T-helper 1 cell treated with Interleukin-12 subunit alpha and Interleukin-12 subunit beta and Interleukin-4 antibody, amounts not matched to agents 30 μg/mL and 1 μg/mL, for 36 hours (primary cell): Measurements from ENCODE around the gene RBM23.
"Not testable (repeated sequence)": the region's sequence is repeated elsewhere in the genome, so short reads cannot be mapped to it uniquely, and the experiment has no call there.

Source experiments
- H3K27ac Mint-ChIP-seq: one replicate; pipeline ENCODE4 v1.8.0; 2021; ENCODE audit warnings: mild to moderate bottlenecking, mixed read lengths
- H3K27me3 Mint-ChIP-seq: one replicate; pipeline ENCODE4 v1.8.0; 2021; ENCODE audit warnings: low read depth, mixed read lengths
- H3K36me3 Mint-ChIP-seq: one replicate; pipeline ENCODE4 v1.8.0; 2021; ENCODE audit warnings: low read depth, mixed read lengths
- H3K4me1 Mint-ChIP-seq: one replicate; pipeline ENCODE4 v1.8.0; 2021; ENCODE audit warnings: low read depth, mixed read lengths
- H3K4me3 Mint-ChIP-seq: one replicate; pipeline ENCODE4 v1.8.0; 2021; ENCODE audit warnings: mild to moderate bottlenecking, moderate library complexity, mixed read lengths
- H3K9me3 Mint-ChIP-seq: one replicate; pipeline ENCODE4 v1.8.0; 2021; ENCODE audit warnings: mixed read lengths

The RBM23 gene

DNA sequence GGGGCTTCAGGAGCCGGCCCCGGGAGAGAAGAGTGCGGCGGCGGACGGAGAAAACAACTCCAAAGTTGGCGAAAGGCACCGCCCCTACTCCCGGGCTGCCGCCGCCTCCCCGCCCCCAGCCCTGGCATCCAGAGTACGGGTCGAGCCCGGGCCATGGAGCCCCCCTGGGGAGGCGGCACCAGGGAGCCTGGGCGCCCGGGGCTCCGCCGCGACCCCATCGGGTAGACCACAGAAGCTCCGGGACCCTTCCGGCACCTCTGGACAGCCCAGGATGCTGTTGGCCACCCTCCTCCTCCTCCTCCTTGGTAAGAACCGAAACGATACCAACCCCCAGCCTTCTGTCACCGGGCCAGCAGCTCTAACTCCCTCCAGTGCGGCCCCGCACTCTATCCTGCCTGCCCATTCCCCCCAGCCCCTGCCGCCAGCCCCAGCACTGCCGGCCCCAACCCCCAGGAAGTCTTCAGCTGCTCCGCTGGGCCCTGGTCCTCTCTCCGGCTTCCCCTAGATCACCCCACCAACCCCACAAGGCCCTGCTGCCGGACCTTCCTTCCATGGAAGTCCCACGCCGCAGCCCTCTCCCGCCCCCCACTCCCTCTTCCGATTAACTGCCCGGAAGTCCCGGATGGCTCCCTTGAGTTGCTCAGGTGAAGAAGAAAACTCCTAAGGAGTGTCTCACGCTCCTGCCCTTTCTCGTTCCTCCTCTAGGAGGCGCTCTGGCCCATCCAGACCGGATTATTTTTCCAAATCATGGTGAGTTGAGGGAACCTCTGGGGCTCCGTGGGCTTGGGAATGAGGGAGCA is 46.7 kb downstream of the RBM23 start:
- Mint-ChIP-seq H3K36me3 (peaks cover 26% of the 10 kb centered on the region), H3K4me3 (peak overlapping the region; percentile 93), H3K4me1 (peaks cover 27% of the 10 kb centered on the region), H3K27ac (peak overlapping the region; percentile 96), H3K9me3 (no peaks in the 10 kb centered on the region), H3K27me3 (no peaks in the 10 kb centered on the region)

DNA sequence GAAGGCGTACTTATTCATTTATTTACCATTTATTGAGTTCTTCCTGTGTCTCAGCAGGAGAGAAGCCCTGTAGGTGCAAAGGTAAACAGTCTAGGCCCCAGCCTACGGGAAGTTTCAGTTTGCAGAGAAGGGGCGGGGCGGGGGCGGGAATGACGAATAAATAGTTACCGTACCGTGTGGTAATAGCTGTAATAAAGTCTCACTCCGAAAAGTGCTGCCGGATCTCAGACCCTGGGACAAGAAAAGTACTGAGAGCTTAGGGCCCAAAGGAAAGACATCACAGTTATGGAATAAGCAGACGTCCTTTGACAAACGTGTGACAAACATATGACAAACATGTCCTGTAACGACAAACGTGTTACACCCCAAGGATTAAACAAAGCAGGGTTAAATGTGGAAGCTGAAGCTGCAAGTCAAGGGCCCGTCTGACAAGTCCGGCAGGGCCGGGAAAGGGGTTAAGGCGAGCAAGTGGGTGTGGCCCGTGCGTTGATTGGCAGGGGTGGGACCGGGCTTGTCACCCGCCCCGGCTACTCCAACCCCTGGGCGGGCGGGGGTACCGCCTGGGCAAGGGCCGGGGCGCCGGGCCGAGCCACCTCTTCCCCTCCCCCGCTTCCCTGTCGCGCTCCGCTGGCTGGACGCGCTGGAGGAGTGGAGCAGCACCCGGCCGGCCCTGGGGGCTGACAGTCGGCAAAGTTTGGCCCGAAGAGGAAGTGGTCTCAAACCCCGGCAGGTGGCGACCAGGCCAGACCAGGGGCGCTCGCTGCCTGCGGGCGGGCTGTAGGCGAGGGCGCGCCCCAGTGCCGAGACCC is 47.5 kb downstream of the RBM23 start, which contains the start of gene LRP10:
LRP10 (plus strand) TSS at position 517 of the 809 bp plus-strand sequence. CDS start 564 bp downstream, outside the sequence.
- Mint-ChIP-seq H3K27me3 (no peaks in the 10 kb centered on the region), H3K27ac (peak within 1 kb of the TSS; percentile 96), H3K9me3 (no peaks in the 10 kb centered on the region), H3K36me3 (peaks cover 26% of the 10 kb centered on the region), H3K4me1 (peaks cover 27% of the 10 kb centered on the region), H3K4me3 (peak within 1 kb of the TSS; percentile 93)

DNA sequence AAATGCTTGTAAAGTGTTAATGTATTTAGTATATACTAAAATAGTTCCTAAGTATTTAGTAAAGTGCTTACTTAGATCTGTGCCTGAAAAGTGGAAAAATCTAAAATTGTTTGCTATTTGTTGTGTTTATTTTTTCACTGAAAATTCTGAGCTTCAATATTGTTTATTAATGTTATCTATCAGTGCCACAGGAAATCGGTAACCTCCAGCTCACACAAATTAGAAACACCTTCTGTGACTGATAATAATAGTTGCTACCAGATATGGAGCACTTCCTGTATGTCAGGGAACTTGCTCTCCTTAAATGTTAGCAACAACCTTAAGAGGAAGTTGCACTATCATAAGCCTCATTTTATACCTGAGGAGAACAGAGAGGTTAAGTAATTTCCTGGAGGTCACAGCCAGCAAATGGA is 48.1 kb downstream of the RBM23 start:
- H3K27ac Mint-ChIP-seq: peak overlapping the region; percentile 96
- H3K27me3 Mint-ChIP-seq: no peaks in the 10 kb centered on the region
- peak overlapping the region; percentile 87 for H3K4me3 Mint-ChIP-seq

DNA sequence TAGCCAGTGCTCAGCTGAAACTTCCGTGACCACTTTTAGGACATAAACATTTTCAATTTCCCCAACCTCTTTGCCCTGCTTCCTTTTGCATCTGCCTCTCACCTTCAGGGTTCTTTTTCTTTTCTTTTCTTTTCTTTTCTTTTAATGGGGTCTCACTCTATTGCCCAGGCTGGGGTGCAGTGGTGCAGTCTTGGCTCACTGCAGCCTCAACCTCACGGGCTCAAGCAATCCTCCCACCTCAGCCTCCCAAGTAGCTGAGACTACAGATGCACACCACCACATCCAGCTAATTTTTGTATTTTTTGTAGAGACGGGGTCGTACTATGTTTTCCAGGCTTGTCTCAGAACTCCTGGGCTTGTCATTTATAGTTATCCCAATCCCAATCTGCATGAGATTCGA is 52.1 kb downstream of the RBM23 start:
- Mint-ChIP-seq H3K36me3 (peaks cover 5% of the 10 kb centered on the region), H3K9me3 (peaks cover 6% of the 10 kb centered on the region), H3K4me1 (peaks cover 13% of the 10 kb centered on the region), H3K27ac (no peak overlapping the region), H3K27me3 (peaks cover 10% of the 10 kb centered on the region), H3K4me3 (no peak overlapping the region)

More for the DNA sequence above, 48.1 kb downstream of the RBM23 start:
- H3K9me3 Mint-ChIP-seq: no peaks in the 10 kb centered on the region
- H3K4me1 Mint-ChIP-seq: peaks cover 24% of the 10 kb centered on the region
- peaks cover 22% of the 10 kb centered on the region for H3K36me3 Mint-ChIP-seq

DNA sequence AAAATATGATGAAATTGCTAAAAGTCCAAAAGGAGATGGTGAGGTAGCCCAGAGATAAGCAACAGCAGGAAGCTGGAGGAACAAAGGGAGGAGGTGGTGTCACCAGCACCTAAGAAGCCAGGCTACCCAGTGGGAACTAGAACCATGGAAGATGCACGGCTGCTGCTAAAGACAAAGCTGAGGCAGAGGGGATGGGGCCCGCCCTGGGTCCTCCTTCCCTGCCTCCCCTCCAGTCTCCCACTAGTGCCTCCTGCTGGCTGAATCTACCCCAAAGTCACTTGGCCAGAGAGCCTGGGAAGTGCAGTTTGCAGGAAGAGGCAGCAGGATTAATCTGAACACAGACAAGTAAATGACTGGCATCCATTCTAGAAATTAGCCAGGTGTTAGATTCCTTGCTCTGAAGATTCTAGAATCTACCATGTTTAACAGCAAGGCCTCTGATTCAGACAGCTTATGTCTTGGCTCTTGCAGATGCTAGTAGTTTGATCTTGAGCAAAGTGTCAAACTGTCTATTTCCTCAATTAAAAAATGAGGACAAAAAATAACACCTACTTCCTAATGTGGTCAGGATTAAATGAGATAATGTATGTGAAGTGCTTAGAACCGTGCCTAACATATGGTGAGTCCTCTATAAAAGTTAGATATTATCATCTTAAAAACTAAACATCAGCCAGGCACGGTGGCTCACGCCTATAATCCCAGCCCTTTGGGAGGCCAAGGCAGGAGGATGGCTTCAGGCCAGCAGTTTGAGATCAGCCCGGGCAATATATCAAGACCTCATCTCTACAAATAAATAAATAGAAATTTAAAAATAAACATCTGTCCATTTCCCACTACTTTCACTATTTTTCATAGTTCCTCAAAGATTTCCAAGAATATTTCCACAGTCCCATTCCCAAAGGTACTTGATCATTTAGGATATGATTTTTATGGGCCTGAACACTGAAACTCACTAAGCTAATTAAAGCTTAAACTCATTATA is 53.2 kb downstream of the RBM23 start:
- peaks cover 7% of the 10 kb centered on the region for H3K36me3 Mint-ChIP-seq

DNA sequence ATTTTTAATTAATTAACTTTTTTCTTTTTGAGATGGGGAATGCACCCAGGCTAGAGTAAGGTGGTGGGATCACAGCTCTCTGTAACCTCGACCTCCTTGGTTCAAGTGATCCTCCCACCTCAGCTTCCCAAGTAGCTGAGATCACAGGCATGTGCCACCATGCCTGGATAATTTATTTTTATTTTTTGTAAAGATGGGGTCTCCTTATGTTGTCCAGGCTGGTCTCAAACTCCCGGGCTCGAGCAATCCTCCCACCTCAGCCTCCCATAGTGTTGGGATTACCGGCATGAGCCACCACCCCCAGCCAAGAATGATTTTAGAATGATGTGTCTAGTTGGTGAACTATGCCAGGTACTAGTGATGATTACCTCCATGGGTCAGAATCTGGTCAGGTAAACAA is 54.0 kb downstream of the RBM23 start:
- H3K9me3 Mint-ChIP-seq: peaks cover 13% of the 10 kb centered on the region

More for the DNA sequence above, 53.2 kb downstream of the RBM23 start:
- H3K27me3 Mint-ChIP-seq: peaks cover 20% of the 10 kb centered on the region
- H3K9me3 Mint-ChIP-seq: peaks cover 13% of the 10 kb centered on the region
- H3K4me1 Mint-ChIP-seq: peaks cover 8% of the 10 kb centered on the region
- H3K4me3 Mint-ChIP-seq: no peak overlapping the region
- H3K27ac Mint-ChIP-seq: no peak overlapping the region

DNA sequence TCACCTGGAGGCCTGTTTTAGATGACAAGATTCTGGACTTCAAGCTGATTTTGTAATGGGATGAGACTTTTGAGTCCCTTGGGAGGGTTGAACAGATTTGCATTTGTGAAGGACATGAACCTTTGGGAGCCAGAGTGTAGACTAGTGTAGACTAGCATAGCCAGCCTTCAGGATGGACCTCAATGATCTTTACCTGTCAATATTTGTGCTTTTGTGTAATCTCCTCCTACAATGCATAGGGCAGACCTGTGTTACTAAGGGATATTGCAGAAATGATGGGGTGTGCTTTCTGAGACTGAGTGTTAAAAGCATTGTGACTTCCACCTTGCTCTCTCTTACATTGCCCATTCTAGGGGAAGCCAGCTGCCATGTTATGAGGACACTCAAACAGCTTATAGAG is 57.3 kb downstream of the RBM23 start:
- peaks cover 36% of the 10 kb centered on the region for H3K27me3 Mint-ChIP-seq
- peaks cover 16% of the 10 kb centered on the region for H3K4me1 Mint-ChIP-seq
- no peak overlapping the region for H3K27ac Mint-ChIP-seq
- H3K9me3 Mint-ChIP-seq: peaks cover 13% of the 10 kb centered on the region
- no peak overlapping the region for H3K4me3 Mint-ChIP-seq
- H3K36me3 Mint-ChIP-seq: peaks cover 7% of the 10 kb centered on the region

More for the DNA sequence above, 54.0 kb downstream of the RBM23 start:
- H3K27ac Mint-ChIP-seq: no peak overlapping the region
- no peak overlapping the region for H3K4me3 Mint-ChIP-seq
- H3K4me1 Mint-ChIP-seq: peaks cover 2% of the 10 kb centered on the region
- peaks cover 7% of the 10 kb centered on the region for H3K36me3 Mint-ChIP-seq
- peaks cover 20% of the 10 kb centered on the region for H3K27me3 Mint-ChIP-seq

DNA sequence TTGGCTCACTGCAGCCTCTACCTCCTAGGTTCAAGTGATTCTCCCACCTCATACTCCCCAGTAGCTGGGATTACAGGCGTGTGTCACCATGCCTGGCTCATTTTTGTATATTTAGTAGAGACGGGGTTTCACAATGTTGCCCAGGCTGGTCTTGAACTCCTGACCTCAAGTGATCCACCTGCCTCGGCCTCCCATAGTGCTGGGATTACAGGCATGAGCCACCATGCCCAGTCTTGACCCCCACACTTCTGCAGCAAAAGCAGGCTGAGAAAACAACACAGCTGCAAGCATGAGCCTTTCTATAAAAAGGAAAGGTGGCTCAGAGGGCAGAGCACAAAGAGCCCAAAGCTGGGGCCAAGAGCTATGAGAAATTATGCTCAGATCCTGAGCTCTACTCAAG is 58.6 kb downstream of the RBM23 start:
- Mint-ChIP-seq H3K9me3 (peaks cover 13% of the 10 kb centered on the region), H3K4me1 (peaks cover 18% of the 10 kb centered on the region), H3K27me3 (peaks cover 45% of the 10 kb centered on the region)
- not testable (repeated sequence) for H3K27ac Mint-ChIP-seq, H3K4me3 Mint-ChIP-seq, H3K36me3 Mint-ChIP-seq

DNA sequence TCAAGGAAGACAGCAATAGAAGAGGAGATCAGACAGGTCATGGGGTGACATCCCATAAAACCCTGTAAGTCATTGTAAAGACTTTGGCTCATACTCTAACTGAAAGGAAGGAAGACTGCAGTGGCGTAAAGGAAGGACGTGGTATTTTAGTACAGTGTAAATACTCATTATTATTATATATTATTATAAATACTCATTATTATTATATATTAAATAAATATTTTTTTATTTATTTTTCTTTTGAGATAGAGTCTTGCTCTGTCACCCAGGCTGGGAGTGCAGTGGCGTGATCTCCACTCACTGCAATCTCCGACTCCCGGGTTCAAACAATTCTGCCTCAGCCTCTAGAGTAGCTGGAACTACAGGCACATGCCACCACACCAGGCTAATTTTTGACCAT is 62.5 kb downstream of the RBM23 start:
- H3K36me3 Mint-ChIP-seq: peaks cover 4% of the 10 kb centered on the region
- no peak overlapping the region for H3K27ac Mint-ChIP-seq
- H3K9me3 Mint-ChIP-seq: peaks cover 3% of the 10 kb centered on the region
- H3K27me3 Mint-ChIP-seq: peaks cover 30% of the 10 kb centered on the region
- H3K4me3 Mint-ChIP-seq: no peak overlapping the region
- H3K4me1 Mint-ChIP-seq: peaks cover 32% of the 10 kb centered on the region

DNA sequence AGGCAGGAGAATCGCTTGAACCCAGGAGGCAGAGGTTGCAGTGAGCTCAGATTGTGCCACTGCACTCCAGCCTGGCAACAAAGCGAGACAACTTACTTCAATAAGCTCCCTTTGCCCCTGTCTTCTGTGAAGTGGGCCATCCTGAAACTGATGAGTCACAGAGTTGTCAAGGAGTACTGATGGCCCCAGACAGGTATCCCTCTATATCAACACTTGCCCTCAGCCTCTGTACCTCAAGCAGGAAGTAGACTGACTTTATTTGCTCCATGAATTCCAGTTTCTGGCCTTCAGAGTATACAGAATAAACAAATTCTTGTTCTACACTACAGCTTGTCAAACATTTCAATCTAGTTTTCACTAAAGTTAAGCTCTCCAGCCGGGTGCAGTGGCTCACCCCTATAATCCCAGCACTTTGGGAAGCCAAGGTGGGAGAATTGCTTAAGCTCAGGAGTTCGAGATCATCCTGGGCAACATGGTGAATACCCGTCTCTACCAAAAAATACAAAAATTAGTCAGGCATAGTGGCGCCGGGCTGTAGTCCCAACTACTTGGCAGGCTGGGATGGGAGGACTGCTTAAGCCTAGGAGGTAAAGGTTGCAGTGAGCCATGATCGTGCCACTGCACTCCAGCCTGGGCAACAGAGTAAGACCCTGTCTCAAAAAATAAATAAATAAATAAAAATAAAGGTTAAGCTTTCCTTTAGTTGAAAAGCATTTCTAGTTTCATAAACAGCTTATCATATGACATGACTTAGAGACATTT is 63.8 kb downstream of the RBM23 start:
- H3K4me1 Mint-ChIP-seq: peaks cover 36% of the 10 kb centered on the region

DNA sequence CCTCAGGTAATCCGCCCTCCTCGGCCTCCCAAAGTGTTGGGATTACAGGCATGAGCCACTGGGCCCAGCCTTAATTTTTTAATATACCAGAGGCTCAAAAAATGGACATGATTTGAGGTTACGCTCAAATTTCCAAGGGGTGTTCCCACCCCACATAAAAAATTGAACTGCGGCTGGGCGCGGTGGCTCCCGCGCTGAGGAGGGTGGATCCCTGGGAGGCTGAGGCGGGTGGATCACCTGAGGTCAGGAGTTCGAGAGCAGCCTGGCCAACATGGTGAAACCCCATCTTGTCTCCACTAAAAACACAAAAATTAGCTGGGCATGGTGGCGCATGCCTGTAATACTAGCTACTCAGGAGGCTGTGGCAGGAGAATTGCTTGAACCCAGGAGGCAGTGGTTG is 64.7 kb downstream of the RBM23 start:
- H3K27ac Mint-ChIP-seq: not testable (repeated sequence)
- H3K4me1 Mint-ChIP-seq: peaks cover 36% of the 10 kb centered on the region

More for the DNA sequence above, 63.8 kb downstream of the RBM23 start:
- H3K27me3 Mint-ChIP-seq: peaks cover 25% of the 10 kb centered on the region
- H3K36me3 Mint-ChIP-seq: peaks cover 3% of the 10 kb centered on the region
- no peak overlapping the region for H3K27ac Mint-ChIP-seq
- no peak overlapping the region for H3K4me3 Mint-ChIP-seq
- no peaks in the 10 kb centered on the region for H3K9me3 Mint-ChIP-seq

DNA sequence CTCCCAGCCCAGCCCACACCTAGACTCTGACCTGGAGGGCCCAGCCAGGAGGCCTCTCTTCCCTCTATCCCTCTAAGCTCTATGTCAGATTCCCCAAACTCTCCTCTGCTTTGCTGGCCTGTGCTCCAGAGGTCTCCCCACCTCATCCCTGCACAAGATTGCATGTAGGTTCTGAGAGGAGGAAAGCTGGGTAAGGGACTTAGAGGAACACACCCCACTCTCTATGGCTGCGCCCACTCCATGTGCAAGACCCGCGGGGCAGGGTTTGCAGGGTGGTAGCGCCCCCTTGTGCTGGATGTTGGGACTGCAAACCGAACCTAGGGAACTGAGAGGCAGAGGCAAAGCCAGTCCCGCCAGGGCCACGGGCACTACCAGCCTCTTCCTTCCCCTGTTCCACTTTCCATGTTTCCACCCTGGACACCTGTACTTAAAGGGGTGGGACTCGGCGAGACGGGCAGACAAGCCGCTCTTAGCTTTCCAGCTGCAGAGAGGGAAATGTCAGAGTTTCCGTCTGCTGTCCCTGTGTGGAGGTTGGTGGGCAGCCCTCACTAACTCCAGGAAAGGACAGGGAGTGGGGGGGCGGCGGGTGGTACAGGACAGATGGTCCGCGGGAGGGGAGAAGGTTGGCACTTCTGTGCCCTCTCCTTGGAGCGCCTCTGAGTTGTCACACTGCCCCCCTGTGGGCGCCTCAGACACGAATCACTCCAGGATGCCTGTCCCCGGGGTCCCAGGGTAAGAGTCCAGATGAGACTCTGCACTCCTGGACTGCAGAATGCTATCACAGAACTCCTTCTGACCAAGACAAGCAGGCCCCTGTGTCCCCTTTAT is 65.8 kb downstream of the RBM23 start:
- H3K27me3 Mint-ChIP-seq: peaks cover 25% of the 10 kb centered on the region

More for the DNA sequence above, 64.7 kb downstream of the RBM23 start:
- not testable (repeated sequence) for H3K9me3 Mint-ChIP-seq, H3K4me3 Mint-ChIP-seq, H3K36me3 Mint-ChIP-seq
- H3K27me3 Mint-ChIP-seq: peaks cover 25% of the 10 kb centered on the region

DNA sequence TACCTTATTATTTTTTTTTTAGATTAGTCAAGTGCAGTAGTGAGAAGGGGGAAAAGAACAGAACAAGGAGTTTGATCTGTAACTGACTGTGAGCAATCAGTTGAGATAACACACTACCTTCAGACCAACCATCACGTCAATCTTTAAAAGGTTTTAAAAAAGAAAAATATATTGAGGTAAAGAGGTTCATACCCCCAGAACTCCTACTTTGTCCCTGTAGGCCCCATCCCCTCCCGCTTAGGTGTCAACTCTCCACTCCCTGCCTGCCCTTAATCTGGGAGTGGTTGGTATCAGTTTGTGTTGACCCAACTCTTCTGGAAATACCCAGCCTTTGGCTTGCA is 66.4 kb downstream of the RBM23 start:
- Mint-ChIP-seq H3K27ac (peak overlapping the region; percentile 38), H3K27me3 (peaks cover 19% of the 10 kb centered on the region), H3K9me3 (no peaks in the 10 kb centered on the region), H3K36me3 (peaks cover 3% of the 10 kb centered on the region), H3K4me3 (peak overlapping the region; percentile 76), H3K4me1 (peaks cover 26% of the 10 kb centered on the region)

More for the DNA sequence above, 65.8 kb downstream of the RBM23 start:
- Mint-ChIP-seq H3K4me1 (peaks cover 29% of the 10 kb centered on the region), H3K36me3 (peaks cover 3% of the 10 kb centered on the region), H3K27ac (peak overlapping the region; percentile 38), H3K4me3 (peak overlapping the region; percentile 76), H3K9me3 (no peaks in the 10 kb centered on the region)
